Fibroblast of the conjunctiva (primary cell): ENCODE results near the gene RLN2.

Source experiments
- DNase-seq: peaks from one replicate; pipeline ENCODE4 v3.0.0-alpha.2; 2010; ENCODE audit warnings: low read depth

RLN2 gene

DNA sequence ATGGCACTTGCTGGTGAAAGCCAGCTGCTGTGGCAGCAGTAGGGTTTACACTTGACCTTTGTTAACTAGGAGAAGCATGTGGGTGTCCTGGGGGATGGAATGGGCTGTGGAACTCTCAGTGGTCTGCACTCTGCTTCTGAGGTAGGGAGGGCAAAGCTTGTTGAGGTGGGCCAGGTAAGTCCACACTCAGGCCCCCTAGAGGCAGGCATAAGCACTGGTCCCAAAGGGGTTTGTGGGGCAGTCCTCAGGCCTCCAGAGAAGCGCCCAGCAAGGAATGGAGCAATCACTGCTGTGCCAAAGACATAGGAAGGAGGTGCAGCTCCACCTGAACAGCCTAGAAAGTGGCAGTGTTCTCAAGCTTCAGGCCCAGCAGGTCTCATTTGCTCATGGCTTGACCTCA lies 38.6 kb downstream of the RLN2 start:
- no peak for DNase-seq

DNA sequence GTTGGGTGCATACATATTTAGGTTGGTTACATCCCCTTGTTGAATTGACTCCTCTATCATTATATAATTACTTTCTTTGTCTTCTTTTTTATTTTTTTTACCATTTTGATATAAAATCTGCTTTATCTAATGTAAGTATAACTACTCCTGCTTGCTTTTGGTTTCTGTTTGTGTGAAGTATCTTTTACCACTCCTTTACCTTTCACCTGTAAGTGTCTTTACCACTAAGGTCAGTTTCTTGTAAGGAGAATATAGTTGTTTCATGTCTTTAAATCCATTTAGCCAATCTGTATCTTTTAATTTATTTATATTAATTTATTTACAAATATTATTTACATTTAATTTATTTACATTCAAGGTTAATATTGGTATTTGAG lies 40.3 kb downstream of the RLN2 start:
- no peak for DNase-seq

DNA sequence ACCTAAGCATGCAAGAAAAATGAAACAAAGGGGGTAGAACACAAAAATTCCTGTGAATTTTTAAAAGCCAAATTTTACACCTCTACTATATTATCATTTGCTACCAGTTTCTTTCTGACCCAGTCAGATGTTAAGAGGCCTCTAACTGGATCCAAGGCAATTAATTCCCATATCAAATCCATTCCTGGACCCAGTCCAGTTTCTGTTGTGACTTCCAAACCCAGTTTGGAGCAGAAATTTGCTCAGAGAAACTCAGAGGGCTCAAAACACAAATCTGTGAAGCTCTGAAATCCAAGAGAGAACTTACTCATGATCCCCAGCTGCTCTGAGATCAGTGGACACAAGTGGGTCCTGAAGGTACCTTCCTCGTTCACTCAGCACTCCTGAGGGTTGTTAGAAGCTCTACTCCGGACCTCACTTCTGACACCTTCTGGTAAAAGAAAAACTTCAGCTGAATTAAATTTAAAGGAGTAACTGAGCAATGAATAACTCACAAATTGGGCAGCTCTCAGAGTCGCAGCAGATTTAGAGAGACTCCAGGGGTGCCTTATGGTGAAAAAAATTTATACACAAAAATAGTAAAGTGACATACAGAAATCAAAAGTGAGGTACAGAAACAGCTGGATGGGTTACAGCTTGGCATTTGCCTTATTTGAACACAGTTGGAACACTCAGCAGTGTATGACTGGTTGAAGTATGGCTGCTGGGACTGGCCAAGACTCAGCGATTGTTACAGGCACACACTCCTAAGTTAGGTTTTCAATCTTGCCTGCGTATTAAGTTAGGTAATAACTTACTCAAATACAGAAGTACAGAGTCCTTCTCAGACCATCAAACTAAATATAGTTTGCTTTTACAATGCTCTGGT lies 40.9 kb downstream of the RLN2 start:
- DNase-seq: no peak
